Measurements from ENCODE around the gene LRRC55.

Gene LRRC55, protein sequence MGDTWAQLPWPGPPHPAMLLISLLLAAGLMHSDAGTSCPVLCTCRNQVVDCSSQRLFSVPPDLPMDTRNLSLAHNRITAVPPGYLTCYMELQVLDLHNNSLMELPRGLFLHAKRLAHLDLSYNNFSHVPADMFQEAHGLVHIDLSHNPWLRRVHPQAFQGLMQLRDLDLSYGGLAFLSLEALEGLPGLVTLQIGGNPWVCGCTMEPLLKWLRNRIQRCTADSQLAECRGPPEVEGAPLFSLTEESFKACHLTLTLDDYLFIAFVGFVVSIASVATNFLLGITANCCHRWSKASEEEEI

DNA sequence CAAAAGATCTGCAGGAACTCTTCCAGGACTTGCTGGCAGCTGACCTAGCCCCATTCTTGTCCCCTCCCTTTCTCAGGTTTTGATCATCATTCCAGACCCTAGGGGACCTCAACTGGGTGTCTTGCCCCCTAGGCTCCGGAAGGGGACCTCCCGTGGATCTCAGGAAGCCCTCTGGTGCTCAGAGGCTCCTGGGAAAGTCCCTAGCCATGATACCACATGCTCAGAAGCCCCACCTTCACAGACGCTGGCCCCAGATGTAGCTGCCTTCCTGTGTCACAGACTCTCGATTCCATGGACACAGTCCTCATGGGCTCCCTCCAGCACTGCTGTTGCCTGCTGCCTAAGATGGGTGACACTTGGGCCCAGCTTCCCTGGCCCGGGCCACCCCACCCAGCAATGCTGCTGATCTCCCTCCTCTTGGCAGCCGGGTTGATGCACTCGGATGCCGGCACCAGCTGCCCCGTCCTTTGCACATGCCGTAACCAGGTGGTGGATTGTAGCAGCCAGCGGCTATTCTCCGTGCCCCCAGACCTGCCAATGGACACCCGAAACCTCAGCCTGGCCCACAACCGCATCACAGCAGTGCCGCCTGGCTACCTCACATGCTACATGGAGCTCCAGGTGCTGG lies at the start of gene LRRC55:
Gene LRRC55, plus strand, starts transcription at position 276 of the 628 bp plus-strand sequence. Its CDS starts 70 bp downstream, at position 346.
- Histone ChIP-seq H3K4me1 (ENCODE audit: control insufficient read depth, insufficient read depth, low read length) (peaks cover 23% of the 10 kb centered on the region), H3K27ac (ENCODE audit: low read length) (no peak within 1 kb of the TSS), H3K4me3 (ENCODE audit: low read length in 2 of 2) (no peak within 1 kb of the TSS), H3K9me3 (ENCODE audit: control insufficient read depth in 2 of 2, low read length in 2 of 2) (no peaks in the 10 kb centered on the region), H3K36me3 (ENCODE audit: control insufficient read depth in 2 of 2, insufficient read depth in 2 of 2, low read length in 2 of 2) (no peaks in the 10 kb centered on the region), H3K27me3 (ENCODE audit: control insufficient read depth in 1 of 2, insufficient read depth in 2 of 2, low read length in 2 of 2) (peaks cover 14 to 17% of the 10 kb centered on the region in 2 donors), H3K9ac (ENCODE audit: low read length in 2 of 2) (no peak within 1 kb of the TSS)

DNA sequence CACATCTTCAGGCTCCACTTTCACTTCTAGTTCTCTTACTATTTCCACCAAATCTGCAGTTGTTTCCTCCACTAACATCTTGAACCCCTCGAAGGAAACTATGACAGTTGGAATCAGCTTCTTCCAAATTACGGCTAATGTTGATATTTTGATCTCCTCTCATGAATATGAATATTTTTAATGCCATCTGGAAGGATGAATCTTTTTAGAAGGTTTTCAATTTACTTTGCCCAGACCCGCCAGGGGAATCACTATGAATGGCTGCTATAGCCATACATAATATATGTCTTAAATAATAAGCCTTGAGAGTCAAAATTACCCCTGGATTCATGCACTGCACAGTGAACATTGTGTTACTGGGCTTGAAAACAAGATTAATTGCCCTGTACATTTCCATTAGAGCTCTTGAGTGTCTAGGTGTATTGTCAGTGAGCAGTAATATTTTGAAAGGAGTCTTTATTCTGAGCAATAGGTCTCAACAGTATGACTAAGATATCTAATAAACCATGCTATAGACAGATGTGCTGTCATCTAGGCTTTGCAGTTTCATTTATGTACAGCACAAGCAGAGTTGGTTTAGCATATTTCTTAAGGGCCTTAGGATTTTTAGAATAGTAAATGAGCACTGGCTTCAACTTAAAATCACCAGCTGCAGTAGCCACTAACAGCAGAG lies 48.3 kb upstream of the LRRC55 start:
- H3K27me3 ChIP-seq (ENCODE audit: control insufficient read depth in 1 of 2, insufficient read depth in 2 of 2, low read length in 2 of 2), result no peaks in the 10 kb centered on the region
- no peaks in the 10 kb centered on the region for H3K4me1 ChIP-seq (ENCODE audit: control insufficient read depth, insufficient read depth, low read length)
- no peak overlapping the region for H3K4me3 ChIP-seq (ENCODE audit: low read length in 2 of 2)
- no peaks in the 10 kb centered on the region for H3K9me3 ChIP-seq (ENCODE audit: control insufficient read depth in 2 of 2, low read length in 2 of 2)
- H3K27ac ChIP-seq (ENCODE audit: low read length), result no peak overlapping the region
- H3K9ac ChIP-seq (ENCODE audit: low read length in 2 of 2), result no peak overlapping the region
- H3K36me3 ChIP-seq (ENCODE audit: control insufficient read depth in 2 of 2, insufficient read depth in 2 of 2, low read length in 2 of 2), result no peaks in the 10 kb centered on the region

DNA sequence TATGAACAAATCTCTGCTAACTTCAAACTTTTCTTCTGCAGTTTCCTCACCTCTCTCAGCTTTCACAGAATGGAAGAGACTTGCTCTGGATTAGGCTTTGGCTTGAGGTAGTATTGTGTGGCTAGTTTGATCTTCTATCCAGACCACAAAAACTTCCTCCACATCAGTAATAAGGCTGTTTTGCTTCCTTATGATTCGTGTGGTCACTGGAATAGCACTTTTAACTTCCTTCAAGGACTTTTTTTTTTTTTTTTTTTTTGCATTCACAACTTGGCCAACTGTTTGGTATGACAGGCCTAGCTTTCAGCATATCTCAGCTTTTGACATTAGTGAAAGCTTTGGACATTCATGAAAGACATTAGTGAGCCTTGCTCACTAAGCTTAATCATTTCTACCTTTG lies 47.5 kb upstream of the LRRC55 start:
- Histone ChIP-seq H3K4me1 (ENCODE audit: control insufficient read depth, insufficient read depth, low read length) (no peaks in the 10 kb centered on the region), H3K9ac (ENCODE audit: low read length in 2 of 2) (no peak overlapping the region), H3K27me3 (ENCODE audit: control insufficient read depth in 1 of 2, insufficient read depth in 2 of 2, low read length in 2 of 2) (no peaks in the 10 kb centered on the region), H3K9me3 (ENCODE audit: control insufficient read depth in 2 of 2, low read length in 2 of 2) (no peaks in the 10 kb centered on the region), H3K4me3 (ENCODE audit: low read length in 2 of 2) (no peak overlapping the region), H3K27ac (ENCODE audit: low read length) (no peak overlapping the region), H3K36me3 (ENCODE audit: control insufficient read depth in 2 of 2, insufficient read depth in 2 of 2, low read length in 2 of 2) (no peaks in the 10 kb centered on the region)

- Histone ChIP-seq H3K27me3 (ENCODE audit: control insufficient read depth in 1 of 2, insufficient read depth in 2 of 2, low read length in 2 of 2) (no peaks in the 10 kb centered on the region), H3K9me3 (ENCODE audit: control insufficient read depth in 2 of 2, low read length in 2 of 2) (no peaks in the 10 kb centered on the region), H3K4me1 (ENCODE audit: control insufficient read depth, insufficient read depth, low read length) (no peaks in the 10 kb centered on the region), H3K9ac (ENCODE audit: low read length in 2 of 2) (no peak overlapping the region), H3K27ac (ENCODE audit: low read length) (no peak overlapping the region), H3K36me3 (ENCODE audit: control insufficient read depth in 2 of 2, insufficient read depth in 2 of 2, low read length in 2 of 2) (no peaks in the 10 kb centered on the region), H3K4me3 (ENCODE audit: low read length in 2 of 2) (no peak overlapping the region)
Measured at GRCh38 chr11:57135020-57135751, 46.6 kb upstream of the LRRC55 start.

- Histone ChIP-seq H3K27ac (ENCODE audit: low read length) (no peak overlapping the region), H3K4me1 (ENCODE audit: control insufficient read depth, insufficient read depth, low read length) (no peaks in the 10 kb centered on the region), H3K9ac (ENCODE audit: low read length in 2 of 2) (no peak overlapping the region), H3K9me3 (ENCODE audit: control insufficient read depth in 2 of 2, low read length in 2 of 2) (no peaks in the 10 kb centered on the region), H3K36me3 (ENCODE audit: control insufficient read depth in 2 of 2, insufficient read depth in 2 of 2, low read length in 2 of 2) (no peaks in the 10 kb centered on the region), H3K27me3 (ENCODE audit: control insufficient read depth in 1 of 2, insufficient read depth in 2 of 2, low read length in 2 of 2) (no peaks in the 10 kb centered on the region), H3K4me3 (ENCODE audit: low read length in 2 of 2) (no peak overlapping the region)
Measured at GRCh38 chr11:57140568-57140967, 41.2 kb upstream of the LRRC55 start.

GRCh38 chr11:57143459-57143858 lies 38.3 kb upstream of the LRRC55 start:
- Histone ChIP-seq H3K4me1 (ENCODE audit: control insufficient read depth, insufficient read depth, low read length) (no peaks in the 10 kb centered on the region), H3K4me3 (ENCODE audit: low read length in 2 of 2) (no peak overlapping the region), H3K9me3 (ENCODE audit: control insufficient read depth in 2 of 2, low read length in 2 of 2) (no peaks in the 10 kb centered on the region), H3K27ac (ENCODE audit: low read length) (no peak overlapping the region), H3K9ac (ENCODE audit: low read length in 2 of 2) (no peak overlapping the region), H3K27me3 (ENCODE audit: control insufficient read depth in 1 of 2, insufficient read depth in 2 of 2, low read length in 2 of 2) (no peaks in the 10 kb centered on the region), H3K36me3 (ENCODE audit: control insufficient read depth in 2 of 2, insufficient read depth in 2 of 2, low read length in 2 of 2) (no peaks in the 10 kb centered on the region)

DNA sequence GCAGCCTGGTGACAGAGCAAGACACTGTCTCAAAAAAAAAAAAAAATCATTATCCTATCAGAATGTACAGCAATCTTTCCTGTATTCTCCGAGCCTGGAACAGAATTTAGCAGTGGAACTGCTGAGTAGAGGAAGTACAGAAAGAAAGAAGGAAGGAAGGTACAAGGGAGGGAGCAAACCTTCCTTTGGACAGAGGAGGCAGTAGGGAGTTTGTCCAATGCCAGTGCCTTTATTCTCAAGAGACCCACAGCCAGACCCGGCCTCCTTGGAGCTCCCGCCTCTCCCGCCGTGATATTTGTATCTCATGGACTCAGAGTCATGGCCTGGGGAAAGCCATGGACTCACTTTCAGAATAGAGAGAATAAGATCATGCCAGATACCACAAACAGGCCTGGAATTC lies 37.7 kb upstream of the LRRC55 start:
- H3K4me3 ChIP-seq (ENCODE audit: low read length in 2 of 2), result no peak overlapping the region
- H3K36me3 ChIP-seq (ENCODE audit: control insufficient read depth in 2 of 2, insufficient read depth in 2 of 2, low read length in 2 of 2), result no peaks in the 10 kb centered on the region
- no peaks in the 10 kb centered on the region for H3K9me3 ChIP-seq (ENCODE audit: control insufficient read depth in 2 of 2, low read length in 2 of 2)
- no peaks in the 10 kb centered on the region for H3K27me3 ChIP-seq (ENCODE audit: control insufficient read depth in 1 of 2, insufficient read depth in 2 of 2, low read length in 2 of 2)
- H3K4me1 ChIP-seq (ENCODE audit: control insufficient read depth, insufficient read depth, low read length), result no peaks in the 10 kb centered on the region
- H3K9ac ChIP-seq (ENCODE audit: low read length in 2 of 2), result no peak overlapping the region
- H3K27ac ChIP-seq (ENCODE audit: low read length), result no peak overlapping the region

GRCh38 chr11:57144531-57145320 lies 37.0 kb upstream of the LRRC55 start:
- H3K4me1 ChIP-seq (ENCODE audit: control insufficient read depth, insufficient read depth, low read length), result no peaks in the 10 kb centered on the region
- H3K4me3 ChIP-seq (ENCODE audit: low read length in 2 of 2), result no peak overlapping the region
- H3K9me3 ChIP-seq (ENCODE audit: control insufficient read depth in 2 of 2, low read length in 2 of 2), result no peaks in the 10 kb centered on the region
- no peaks in the 10 kb centered on the region for H3K27me3 ChIP-seq (ENCODE audit: control insufficient read depth in 1 of 2, insufficient read depth in 2 of 2, low read length in 2 of 2)
- no peaks in the 10 kb centered on the region for H3K36me3 ChIP-seq (ENCODE audit: control insufficient read depth in 2 of 2, insufficient read depth in 2 of 2, low read length in 2 of 2)
- H3K9ac ChIP-seq (ENCODE audit: low read length in 2 of 2), result no peak overlapping the region
- no peak overlapping the region for H3K27ac ChIP-seq (ENCODE audit: low read length)

DNA sequence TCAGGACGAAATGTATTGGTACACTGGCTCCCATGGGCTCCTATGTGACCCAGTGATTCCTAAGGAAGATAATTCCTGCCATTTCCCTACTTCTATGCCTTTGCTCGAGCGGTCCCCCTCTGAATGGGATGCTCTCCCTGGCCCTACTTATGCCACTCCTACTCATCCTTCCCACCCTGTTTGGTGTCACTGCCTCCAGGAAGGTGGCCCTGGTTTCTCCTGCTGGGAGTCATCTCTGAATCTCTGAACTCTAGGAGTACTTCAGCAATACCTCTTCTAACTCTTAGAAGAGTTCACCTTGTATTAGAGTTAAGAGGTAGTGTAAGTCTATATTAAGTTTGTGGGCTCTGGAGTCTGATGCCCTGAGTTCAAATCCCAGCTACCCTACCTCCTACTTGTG lies 35.5 kb upstream of the LRRC55 start:
- Histone ChIP-seq H3K9me3 (ENCODE audit: control insufficient read depth in 2 of 2, low read length in 2 of 2) (no peaks in the 10 kb centered on the region), H3K9ac (ENCODE audit: low read length in 2 of 2) (no peak overlapping the region), H3K27ac (ENCODE audit: low read length) (no peak overlapping the region), H3K36me3 (ENCODE audit: control insufficient read depth in 2 of 2, insufficient read depth in 2 of 2, low read length in 2 of 2) (no peaks in the 10 kb centered on the region), H3K4me3 (ENCODE audit: low read length in 2 of 2) (no peak overlapping the region), H3K4me1 (ENCODE audit: control insufficient read depth, insufficient read depth, low read length) (peaks cover 7% of the 10 kb centered on the region), H3K27me3 (ENCODE audit: control insufficient read depth in 1 of 2, insufficient read depth in 2 of 2, low read length in 2 of 2) (no peaks in the 10 kb centered on the region)

- H3K27me3 ChIP-seq (ENCODE audit: control insufficient read depth in 1 of 2, insufficient read depth in 2 of 2, low read length in 2 of 2), result no peaks in the 10 kb centered on the region
- H3K4me3 ChIP-seq (ENCODE audit: low read length in 2 of 2), result no peak overlapping the region
- no peaks in the 10 kb centered on the region for H3K36me3 ChIP-seq (ENCODE audit: control insufficient read depth in 2 of 2, insufficient read depth in 2 of 2, low read length in 2 of 2)
- H3K9ac ChIP-seq (ENCODE audit: low read length in 2 of 2), result no peak overlapping the region
- H3K27ac ChIP-seq (ENCODE audit: low read length), result no peak overlapping the region
- H3K9me3 ChIP-seq (ENCODE audit: control insufficient read depth in 2 of 2, low read length in 2 of 2), result no peaks in the 10 kb centered on the region
- peaks cover 7% of the 10 kb centered on the region for H3K4me1 ChIP-seq (ENCODE audit: control insufficient read depth, insufficient read depth, low read length)
Measured at GRCh38 chr11:57148621-57149020, 33.1 kb upstream of the LRRC55 start.

All from stomach smooth muscle (tissue), 2 donors.